Measurements from ENCODE around the gene ANO2. TPM values are rescaled to one million over a fixed set of nuclear protein-coding genes. Genes with fewer than 3 reads are reported as not detected.
"Not testable (repeated sequence)": the region's sequence is repeated elsewhere in the genome, so short reads cannot be mapped to it uniquely, and the experiment has no call there.

ANO2 gene
- total and polyA plus RNA-seq, 4 experiments from 2014 or later, result not detected

GRCh38 chr12:5669624-5670023 is 275.4 kb downstream of the ANO2 start:
- POLR2A ChIA-PET (ENCODE audit: partially characterized antibody); H3K27ac Mint-ChIP-seq; H3K27me3 Mint-ChIP-seq; H3K4me1 ChIP-seq (ENCODE audit: insufficient read depth, low read length); H3K9me3 ChIP-seq (ENCODE audit: control insufficient read depth in 1 of 2, low read length in 2 of 2); H3K4me1 Mint-ChIP-seq; H3K36me3 ChIP-seq (ENCODE audit: insufficient read depth, low read length); H3K4me3 ChIP-seq (ENCODE audit: low read length in 2 of 2); H3K36me3 Mint-ChIP-seq; DNase-seq; H3K27ac ChIP-seq (ENCODE audit: low read depth, low read length); H3K9me3 Mint-ChIP-seq; CTCF ChIA-PET (ENCODE audit: partially characterized antibody); intact Hi-C loops (cut with micrococcal nuclease); H3K27me3 ChIP-seq (ENCODE audit: insufficient read depth, low read length); H3K4me3 Mint-ChIP-seq: not testable (repeated sequence)

GRCh38 chr12:5665615-5666014 is 279.4 kb downstream of the ANO2 start:
- Histone ChIP-seq H3K4me1 (ENCODE audit: insufficient read depth, low read length) (no peaks in the 10 kb centered on the region), H3K27me3 (ENCODE audit: insufficient read depth, low read length) (no peaks in the 10 kb centered on the region), H3K27ac (ENCODE audit: low read depth, low read length) (no peak overlapping the region), H3K9me3 (ENCODE audit: control insufficient read depth in 1 of 2, low read length in 2 of 2) (no peaks in the 10 kb centered on the region), H3K4me3 (ENCODE audit: low read length in 2 of 2) (no peak overlapping the region), H3K36me3 (ENCODE audit: insufficient read depth, low read length) (no peaks in the 10 kb centered on the region)
- H3K4me3 Mint-ChIP-seq, result no peak overlapping the region
- intact Hi-C loops (cut with micrococcal nuclease), result no loop called here
- CTCF ChIA-PET (ENCODE audit: partially characterized antibody), result no interaction called here
- H3K4me1 Mint-ChIP-seq, result no peaks in the 10 kb centered on the region
- no peaks in the 10 kb centered on the region for H3K27me3 Mint-ChIP-seq
- POLR2A ChIA-PET (ENCODE audit: partially characterized antibody), result no interaction called here
- no peak for DNase-seq
- H3K36me3 Mint-ChIP-seq, result no peaks in the 10 kb centered on the region
- peaks cover 0 to 2% (median 0%) of the 10 kb centered on the region in 8 donors for H3K9me3 Mint-ChIP-seq
- no peak overlapping the region for H3K27ac Mint-ChIP-seq

GRCh38 chr12:5661811-5662210 is 283.2 kb downstream of the ANO2 start:
- Histone ChIP-seq H3K9me3 (ENCODE audit: control insufficient read depth in 1 of 2, low read length in 2 of 2) (no peaks in the 10 kb centered on the region), H3K36me3 (ENCODE audit: insufficient read depth, low read length) (no peaks in the 10 kb centered on the region), H3K27me3 (ENCODE audit: insufficient read depth, low read length) (no peaks in the 10 kb centered on the region), H3K27ac (ENCODE audit: low read depth, low read length) (no peak overlapping the region), H3K4me3 (ENCODE audit: low read length in 2 of 2) (no peak overlapping the region), H3K4me1 (ENCODE audit: insufficient read depth, low read length) (no peaks in the 10 kb centered on the region)
- Mint-ChIP-seq H3K27ac (no peak overlapping the region), H3K4me1 (no peaks in the 10 kb centered on the region), H3K27me3 (no peaks in the 10 kb centered on the region), H3K9me3 (peaks cover 0 to 2% (median 0%) of the 10 kb centered on the region in 8 donors), H3K4me3 (no peak overlapping the region), H3K36me3 (no peaks in the 10 kb centered on the region)
- DNase-seq, result no peak
- CTCF ChIA-PET (ENCODE audit: partially characterized antibody), result no interaction called here
- intact Hi-C loops (cut with micrococcal nuclease), result no loop called here
- POLR2A ChIA-PET (ENCODE audit: partially characterized antibody), result no interaction called here

- Mint-ChIP-seq H3K36me3 (no peaks in the 10 kb centered on the region), H3K4me1 (no peaks in the 10 kb centered on the region), H3K27ac (no peak overlapping the region), H3K27me3 (no peaks in the 10 kb centered on the region), H3K9me3 (peaks cover 0 to 2% (median 0%) of the 10 kb centered on the region in 8 donors), H3K4me3 (no peak overlapping the region)
- Histone ChIP-seq H3K9me3 (ENCODE audit: control insufficient read depth in 1 of 2, low read length in 2 of 2) (no peaks in the 10 kb centered on the region), H3K36me3 (ENCODE audit: insufficient read depth, low read length) (no peaks in the 10 kb centered on the region), H3K27ac (ENCODE audit: low read depth, low read length) (no peak overlapping the region), H3K4me3 (ENCODE audit: low read length in 2 of 2) (no peak overlapping the region), H3K27me3 (ENCODE audit: insufficient read depth, low read length) (no peaks in the 10 kb centered on the region), H3K4me1 (ENCODE audit: insufficient read depth, low read length) (no peaks in the 10 kb centered on the region)
- intact Hi-C loops (cut with micrococcal nuclease), result no loop called here
- DNase-seq, result no peak
- CTCF ChIA-PET (ENCODE audit: partially characterized antibody), result no interaction called here
- POLR2A ChIA-PET (ENCODE audit: partially characterized antibody), result no interaction called here
Observed at GRCh38 chr12:5660238-5660637, 284.8 kb downstream of the ANO2 start.

GRCh38 chr12:5658339-5658941 is 286.6 kb downstream of the ANO2 start:
- H3K27ac Mint-ChIP-seq; H3K36me3 ChIP-seq (ENCODE audit: insufficient read depth, low read length); CTCF ChIA-PET (ENCODE audit: partially characterized antibody); intact Hi-C loops (cut with micrococcal nuclease); DNase-seq; POLR2A ChIA-PET (ENCODE audit: partially characterized antibody); H3K9me3 ChIP-seq (ENCODE audit: control insufficient read depth in 1 of 2, low read length in 2 of 2); H3K4me1 ChIP-seq (ENCODE audit: insufficient read depth, low read length); H3K4me3 Mint-ChIP-seq; H3K4me3 ChIP-seq (ENCODE audit: low read length in 2 of 2); H3K9me3 Mint-ChIP-seq; H3K27me3 ChIP-seq (ENCODE audit: insufficient read depth, low read length); H3K36me3 Mint-ChIP-seq; H3K27ac ChIP-seq (ENCODE audit: low read depth, low read length); H3K4me1 Mint-ChIP-seq; H3K27me3 Mint-ChIP-seq: not testable (repeated sequence)

GRCh38 chr12:5656836-5657235 is 288.2 kb downstream of the ANO2 start:
- Mint-ChIP-seq H3K36me3 (no peaks in the 10 kb centered on the region), H3K4me1 (no peaks in the 10 kb centered on the region), H3K27me3 (peaks cover 0 to 1% of the 10 kb centered on the region in 2 donors), H3K4me3 (no peak overlapping the region), H3K9me3 (peaks cover 0 to 2% (median 0%) of the 10 kb centered on the region in 8 donors), H3K27ac (no peak overlapping the region)
- ChIA-PET POLR2A (ENCODE audit: partially characterized antibody) (no interaction called here), CTCF (ENCODE audit: partially characterized antibody) (no interaction called here)
- no peaks in the 10 kb centered on the region for H3K4me1 ChIP-seq (ENCODE audit: insufficient read depth, low read length)
- H3K27me3 ChIP-seq (ENCODE audit: insufficient read depth, low read length), result no peaks in the 10 kb centered on the region
- intact Hi-C loops (cut with micrococcal nuclease), result no loop called here
- H3K9me3 ChIP-seq (ENCODE audit: control insufficient read depth in 1 of 2, low read length in 2 of 2), result no peaks in the 10 kb centered on the region
- no peak for DNase-seq
- no peak overlapping the region for H3K4me3 ChIP-seq (ENCODE audit: low read length in 2 of 2)
- H3K27ac ChIP-seq (ENCODE audit: low read depth, low read length), result no peak overlapping the region
- H3K36me3 ChIP-seq (ENCODE audit: insufficient read depth, low read length), result no peaks in the 10 kb centered on the region

GRCh38 chr12:5655120-5655519 is 289.9 kb downstream of the ANO2 start:
- H3K4me1 Mint-ChIP-seq, result no peaks in the 10 kb centered on the region
- intact Hi-C loops (cut with micrococcal nuclease), result no loop called here
- H3K9me3 ChIP-seq (ENCODE audit: control insufficient read depth in 1 of 2, low read length in 2 of 2), result no peaks in the 10 kb centered on the region
- no peak overlapping the region for H3K27ac ChIP-seq (ENCODE audit: low read depth, low read length)
- H3K27ac Mint-ChIP-seq, result no peak overlapping the region
- H3K27me3 ChIP-seq (ENCODE audit: insufficient read depth, low read length), result no peaks in the 10 kb centered on the region
- no peaks in the 10 kb centered on the region for H3K36me3 Mint-ChIP-seq
- ChIA-PET POLR2A (ENCODE audit: partially characterized antibody) (no interaction called here), CTCF (ENCODE audit: partially characterized antibody) (no interaction called here)
- no peaks in the 10 kb centered on the region for H3K36me3 ChIP-seq (ENCODE audit: insufficient read depth, low read length)
- no peak overlapping the region for H3K4me3 ChIP-seq (ENCODE audit: low read length in 2 of 2)
- DNase-seq, result no peak
- no peaks in the 10 kb centered on the region for H3K4me1 ChIP-seq (ENCODE audit: insufficient read depth, low read length)
- H3K9me3 Mint-ChIP-seq, result peaks cover 0 to 2% (median 0%) of the 10 kb centered on the region in 8 donors
- peaks cover 0 to 1% of the 10 kb centered on the region in 2 donors for H3K27me3 Mint-ChIP-seq
- H3K4me3 Mint-ChIP-seq, result no peak overlapping the region

GRCh38 chr12:5654019-5654418 is 291.0 kb downstream of the ANO2 start:
- intact Hi-C loops (cut with micrococcal nuclease), result no loop called here
- Histone ChIP-seq H3K4me1 (ENCODE audit: insufficient read depth, low read length) (no peaks in the 10 kb centered on the region), H3K27ac (ENCODE audit: low read depth, low read length) (no peak overlapping the region), H3K9me3 (ENCODE audit: control insufficient read depth in 1 of 2, low read length in 2 of 2) (no peaks in the 10 kb centered on the region), H3K36me3 (ENCODE audit: insufficient read depth, low read length) (no peaks in the 10 kb centered on the region), H3K4me3 (ENCODE audit: low read length in 2 of 2) (no peak overlapping the region), H3K27me3 (ENCODE audit: insufficient read depth, low read length) (no peaks in the 10 kb centered on the region)
- peaks cover 0 to 2% (median 0%) of the 10 kb centered on the region in 8 donors for H3K9me3 Mint-ChIP-seq
- CTCF ChIA-PET (ENCODE audit: partially characterized antibody), result no interaction called here
- no peak overlapping the region for H3K4me3 Mint-ChIP-seq
- no peak for DNase-seq
- H3K36me3 Mint-ChIP-seq, result no peaks in the 10 kb centered on the region
- no peaks in the 10 kb centered on the region for H3K4me1 Mint-ChIP-seq
- H3K27me3 Mint-ChIP-seq, result peaks cover 0 to 2% of the 10 kb centered on the region in 2 donors
- POLR2A ChIA-PET (ENCODE audit: partially characterized antibody), result no interaction called here
- H3K27ac Mint-ChIP-seq, result no peak overlapping the region

All from CD4-positive, alpha-beta memory T cell (primary cell).